Glomerular visceral epithelial cell (primary cell): ENCODE results near the gene SMIM5.

ENCODE experiments used
- DNase-seq: peaks from one replicate; pipeline ENCODE4 v3.0.0-alpha.2; 2016; ENCODE audit errors: extremely low spot score

The SMIM5 gene

DNA sequence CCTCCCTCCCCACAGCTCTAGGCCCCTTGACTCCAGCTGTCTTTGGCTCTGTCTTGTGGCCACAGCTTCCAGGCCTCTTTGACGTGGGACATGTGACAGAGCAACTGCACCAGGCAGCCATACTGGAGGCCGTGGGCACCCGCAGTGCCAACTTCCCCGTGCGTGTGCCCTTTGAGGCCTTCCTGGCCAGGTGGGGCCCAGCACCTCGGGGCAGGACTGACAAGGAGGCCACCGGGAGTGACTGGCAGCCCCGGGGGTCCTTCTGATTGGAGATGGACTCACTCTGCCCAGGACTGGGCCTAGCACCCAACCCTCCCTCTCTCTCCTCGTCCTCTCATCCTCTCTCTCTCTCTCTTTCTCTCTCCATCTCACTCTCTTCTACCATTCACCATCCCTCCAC lies 30.1 kb upstream of the SMIM5 start:
- DNase-seq: no peak

DNA sequence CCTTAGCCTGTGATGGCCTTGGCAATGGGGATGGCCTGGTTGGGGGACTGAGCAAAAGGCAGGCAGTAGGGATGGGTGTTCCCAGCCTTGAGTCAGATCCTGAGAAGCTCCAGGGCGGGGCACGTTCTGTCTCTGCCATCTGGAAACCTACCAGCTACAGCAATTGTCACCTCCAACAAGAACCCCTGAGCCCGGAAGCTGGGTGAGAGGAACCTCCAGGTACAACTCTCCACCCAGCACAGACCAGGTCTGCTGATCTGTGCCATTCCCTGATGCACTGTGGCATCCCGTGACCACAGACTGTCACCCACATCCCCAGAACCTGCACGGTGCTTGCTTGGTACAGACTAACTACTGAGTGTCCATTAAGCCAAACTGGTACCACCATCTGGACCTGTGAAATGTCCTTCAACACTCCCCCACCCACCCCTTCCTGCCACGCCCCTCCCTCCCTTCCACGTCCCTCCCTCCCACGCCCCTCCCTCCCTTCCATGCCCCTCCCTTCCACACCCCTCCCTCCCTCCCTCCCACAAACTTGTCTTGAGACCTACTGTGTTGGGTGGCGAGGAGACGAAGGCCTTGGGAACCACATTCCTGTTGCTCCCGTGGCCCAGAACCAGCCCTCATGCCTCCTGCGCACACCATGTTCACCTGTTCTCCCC lies 29.1 kb upstream of the SMIM5 start:
- no peak for DNase-seq

DNA sequence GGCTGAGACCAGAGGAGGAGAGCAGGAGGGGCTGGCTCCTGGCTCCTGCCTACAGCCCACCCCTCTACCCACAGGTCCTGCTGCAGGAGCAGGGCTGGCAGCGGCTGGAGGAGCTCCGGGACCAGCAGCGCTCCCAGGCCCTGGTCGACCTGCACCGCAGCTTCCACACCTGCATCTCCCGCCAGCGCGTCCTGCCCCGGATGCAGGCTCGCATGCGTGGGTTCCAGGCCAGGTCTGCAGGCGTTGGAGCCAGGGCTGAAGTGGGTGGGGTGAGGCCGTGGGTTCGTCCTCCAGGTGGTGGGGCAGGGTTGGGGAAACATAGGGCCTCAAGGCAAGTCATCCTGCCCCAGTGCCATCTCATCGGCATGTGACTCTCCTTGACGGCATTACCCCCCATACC lies 27.4 kb upstream of the SMIM5 start:
- no peak for DNase-seq

DNA sequence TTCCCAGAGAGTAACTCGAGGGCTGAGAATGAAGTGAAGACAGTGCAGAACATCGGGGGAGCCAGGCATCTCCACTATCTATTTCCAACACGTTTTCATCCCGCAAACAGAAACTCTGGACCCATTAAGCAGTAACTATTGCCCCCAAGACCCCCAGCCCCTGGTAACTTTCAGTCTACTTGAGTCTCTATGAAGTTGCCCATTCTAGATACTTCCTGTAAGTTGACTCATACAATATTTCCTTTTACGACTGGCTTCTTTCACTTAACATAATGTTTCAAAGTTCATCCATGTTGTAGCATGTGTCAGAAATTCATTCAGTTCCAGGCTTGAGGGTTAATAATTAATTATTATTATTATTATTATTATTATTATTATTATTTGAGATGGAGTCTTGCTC lies 26.1 kb upstream of the SMIM5 start:
- no peak for DNase-seq

DNA sequence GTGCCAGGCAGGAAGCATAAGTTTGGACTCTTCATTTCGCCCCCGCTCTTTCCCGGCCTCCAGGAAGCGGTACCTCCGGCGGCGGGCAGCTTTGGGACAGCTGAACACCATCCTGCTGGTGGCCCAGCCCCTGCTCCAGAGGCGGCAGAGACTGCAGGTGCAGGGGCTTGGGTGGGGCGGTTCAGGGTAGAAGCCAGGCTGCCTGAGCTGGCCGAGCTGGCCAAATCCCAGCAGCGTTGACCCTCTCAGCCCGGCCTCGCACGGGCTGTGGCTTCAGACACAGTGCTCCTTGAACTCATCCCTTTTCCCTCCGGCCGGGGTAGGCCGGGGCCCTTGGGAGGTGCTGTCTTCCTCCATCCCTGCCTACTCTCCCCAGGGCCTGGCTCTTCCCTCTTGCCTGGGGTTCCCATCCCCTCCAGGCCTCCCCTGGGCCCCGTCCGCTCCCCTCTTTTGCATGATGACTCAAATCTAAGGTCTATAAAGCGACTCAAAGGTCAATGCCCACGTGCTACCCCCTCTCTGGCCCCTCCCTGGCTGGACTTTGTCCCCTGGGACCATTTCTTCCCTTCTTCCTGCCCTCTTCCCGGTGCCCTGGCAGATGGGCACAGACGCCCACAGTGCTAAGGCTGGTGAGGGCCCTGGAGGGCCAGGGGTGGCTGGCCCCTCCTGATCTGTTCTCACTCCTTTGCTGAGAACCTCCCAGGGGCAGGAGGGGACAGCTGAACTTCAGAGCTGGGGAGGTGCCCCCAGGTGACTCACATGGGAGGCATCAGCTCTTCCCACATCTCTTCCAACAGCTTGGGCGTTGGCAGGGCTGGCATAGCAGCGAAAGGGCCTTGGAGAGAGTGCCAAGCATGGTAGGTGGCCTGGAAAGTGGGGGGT lies 22.9 kb upstream of the SMIM5 start:
- DNase-seq: no peak

DNA sequence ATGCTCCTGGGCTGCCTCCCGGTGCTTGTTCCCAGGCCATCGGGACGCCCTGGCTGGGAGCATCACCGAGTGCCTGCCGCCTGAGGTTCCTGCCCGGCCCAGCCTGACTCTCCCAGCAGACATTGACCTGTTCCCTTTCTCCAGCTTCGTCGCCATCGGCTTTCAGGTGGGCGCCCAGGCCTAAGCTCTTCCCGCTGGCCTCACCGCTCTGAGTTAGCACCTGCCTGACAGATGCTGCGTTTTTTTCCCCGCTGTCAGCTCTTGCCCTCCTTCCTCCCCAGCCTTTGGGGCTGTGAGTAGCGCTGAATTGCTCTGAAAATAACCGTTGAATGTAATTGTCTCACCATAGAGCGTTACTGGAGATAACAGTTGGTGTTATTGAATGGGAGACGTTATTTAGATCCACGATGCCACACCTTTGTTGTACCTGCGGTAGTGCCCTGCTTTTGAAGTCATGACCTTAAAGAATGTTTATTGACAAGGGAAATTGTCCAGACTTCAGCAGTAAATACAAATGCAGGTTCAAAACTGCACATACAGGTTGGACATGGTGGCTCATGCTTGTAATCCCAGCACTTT lies 21.3 kb upstream of the SMIM5 start:
- no peak for DNase-seq

DNA sequence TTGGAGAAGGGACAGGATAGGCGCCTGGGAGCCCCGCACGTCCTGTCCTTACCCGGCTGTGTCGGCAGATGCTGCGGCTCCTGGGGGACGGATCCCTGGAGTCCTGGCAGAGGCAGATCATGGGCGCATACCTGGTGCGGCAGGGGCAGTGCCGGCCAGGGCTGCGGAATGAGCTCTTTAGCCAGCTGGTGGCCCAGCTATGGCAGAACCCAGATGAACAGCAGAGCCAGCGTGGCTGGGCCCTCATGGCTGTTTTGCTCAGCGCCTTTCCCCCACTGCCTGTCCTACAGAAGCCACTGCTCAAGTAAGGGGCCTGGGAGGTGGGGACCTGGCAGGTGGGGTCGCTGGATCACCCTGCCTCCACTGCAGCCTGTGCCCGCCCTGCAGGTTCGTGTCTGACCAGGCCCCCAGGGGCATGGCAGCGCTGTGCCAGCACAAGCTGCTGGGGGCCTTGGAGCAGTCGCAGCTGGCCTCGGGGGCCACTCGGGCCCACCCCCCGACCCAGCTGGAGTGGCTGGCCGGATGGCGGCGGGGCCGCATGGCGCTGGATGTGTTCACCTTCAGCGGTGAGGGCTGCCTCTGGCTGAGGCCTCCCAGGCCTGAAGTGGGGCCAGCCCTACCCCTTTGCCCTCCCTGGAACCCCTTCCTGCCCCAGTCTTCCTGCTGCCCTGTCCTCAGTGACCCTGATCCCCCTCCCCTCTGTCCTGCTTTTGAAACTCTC lies 20.2 kb upstream of the SMIM5 start:
- no peak for DNase-seq

DNA sequence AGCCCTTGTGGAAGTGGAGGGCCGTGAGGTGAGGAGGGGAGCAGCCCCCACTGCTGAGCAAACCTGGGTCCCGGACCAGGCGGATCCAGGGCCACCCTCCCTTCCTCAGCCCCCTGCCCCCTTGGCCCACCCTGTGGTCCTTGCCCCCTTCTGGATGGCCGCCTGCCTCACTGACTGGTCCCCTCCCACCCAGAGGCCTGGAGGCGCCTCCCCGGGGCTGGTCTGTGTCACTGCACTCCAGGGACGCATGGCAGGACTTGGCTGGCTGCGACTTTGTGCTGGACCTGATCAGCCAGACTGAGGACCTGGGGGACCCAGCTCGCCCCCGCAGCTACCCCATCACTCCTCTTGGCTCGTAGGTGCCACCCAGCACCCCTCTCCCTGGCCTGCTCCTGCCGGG lies 19.2 kb upstream of the SMIM5 start:
- no peak for DNase-seq

DNA sequence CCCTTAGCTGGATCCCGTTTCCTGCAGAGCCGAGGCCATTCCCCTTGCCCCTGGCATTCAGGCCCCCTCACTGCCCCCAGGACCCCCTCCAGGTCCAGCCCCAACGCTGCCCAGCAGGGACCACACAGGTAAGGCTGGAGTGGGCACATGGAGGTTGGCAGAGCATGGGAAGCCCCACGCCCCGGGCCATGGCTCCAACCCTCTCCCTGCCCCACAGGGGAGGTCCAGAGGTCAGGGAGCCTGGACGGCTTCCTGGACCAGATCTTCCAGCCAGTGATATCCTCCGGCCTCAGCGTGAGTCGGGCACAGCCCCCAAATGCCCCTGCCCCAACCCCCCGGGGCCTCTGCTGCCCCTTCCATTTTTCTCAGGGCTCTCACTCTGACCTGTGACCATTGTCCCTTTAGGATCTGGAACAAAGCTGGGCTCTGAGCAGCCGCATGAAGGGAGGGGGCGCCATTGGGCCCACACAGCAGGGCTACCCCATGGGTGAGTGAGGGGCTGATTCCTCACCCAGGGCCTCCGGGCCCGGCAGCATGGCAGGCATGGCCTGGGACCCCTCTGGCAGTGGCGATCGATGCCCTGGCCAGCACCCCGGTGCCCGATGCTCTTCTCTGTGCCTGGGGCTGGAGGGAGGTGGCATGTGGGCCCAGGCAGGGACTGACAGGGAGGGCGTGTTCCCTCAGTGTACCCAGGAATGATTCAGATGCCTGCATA lies 18.5 kb upstream of the SMIM5 start:
- DNase-seq: no peak

DNA sequence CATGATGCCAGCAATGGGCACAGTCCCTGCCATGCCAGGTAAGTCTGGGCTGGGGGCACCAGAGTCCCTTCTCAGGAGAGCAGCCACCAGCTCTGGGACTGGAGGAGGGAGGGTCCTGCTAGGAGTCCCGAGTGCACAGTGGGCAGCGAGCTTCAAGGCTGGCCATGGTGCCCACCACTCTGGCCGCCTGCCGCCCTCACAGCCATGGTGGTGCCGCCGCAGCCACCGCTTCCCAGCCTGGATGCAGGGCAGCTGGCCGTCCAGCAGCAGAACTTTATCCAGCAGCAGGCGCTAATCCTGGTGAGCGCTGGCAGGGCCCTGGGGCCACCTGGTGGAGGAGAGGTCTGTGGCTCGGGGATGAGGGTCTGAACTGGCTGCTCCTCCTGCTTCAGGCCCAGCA lies 17.9 kb upstream of the SMIM5 start:
- DNase-seq: no peak

DNA sequence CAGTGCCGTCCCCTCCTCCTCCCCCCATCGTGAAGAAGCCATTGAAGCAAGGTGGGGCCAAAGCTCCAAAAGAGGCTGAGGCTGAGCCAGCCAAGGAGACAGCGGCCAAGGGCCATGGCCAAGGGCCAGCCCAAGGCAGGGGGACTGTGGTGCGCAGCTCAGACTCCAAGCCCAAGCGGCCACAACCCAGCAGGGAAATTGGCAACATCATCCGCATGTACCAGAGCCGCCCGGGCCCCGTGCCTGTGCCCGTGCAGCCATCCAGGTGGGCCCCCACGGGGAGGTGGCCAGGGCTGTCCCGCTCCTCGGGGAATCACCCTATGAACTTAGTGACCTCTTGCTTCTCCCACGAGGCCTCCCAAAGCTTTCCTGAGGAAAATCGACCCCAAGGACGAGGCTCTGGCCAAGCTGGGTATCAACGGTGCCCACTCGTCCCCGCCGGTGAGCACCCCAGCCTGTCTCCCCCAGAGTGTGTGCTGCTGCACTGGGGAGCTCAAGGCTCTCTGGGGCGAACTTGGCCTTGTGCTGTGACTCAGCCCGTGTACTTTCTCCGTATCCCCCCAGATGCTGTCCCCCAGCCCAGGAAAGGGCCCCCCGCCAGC lies 16.6 kb upstream of the SMIM5 start:
- no peak for DNase-seq

DNA sequence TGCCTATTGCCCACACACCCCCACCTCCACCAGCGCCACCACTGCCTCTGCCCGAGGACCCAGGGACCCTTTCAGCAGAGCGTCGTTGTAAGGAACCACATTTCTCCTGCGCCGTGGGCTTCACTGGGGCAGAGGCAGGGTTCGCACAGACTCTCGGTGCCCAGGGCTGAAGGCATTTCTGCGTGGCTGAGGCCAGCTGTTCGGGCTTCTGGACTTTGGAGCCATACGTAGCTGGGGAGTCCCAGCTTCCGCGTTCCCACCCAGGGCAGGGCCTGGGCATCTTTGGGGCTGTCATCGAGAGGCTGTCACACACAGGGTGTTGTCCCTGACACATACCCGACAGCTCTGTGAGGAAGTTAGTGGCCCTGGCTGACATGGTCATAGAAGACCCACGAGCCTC lies 16.0 kb upstream of the SMIM5 start:
- no peak for DNase-seq

DNA sequence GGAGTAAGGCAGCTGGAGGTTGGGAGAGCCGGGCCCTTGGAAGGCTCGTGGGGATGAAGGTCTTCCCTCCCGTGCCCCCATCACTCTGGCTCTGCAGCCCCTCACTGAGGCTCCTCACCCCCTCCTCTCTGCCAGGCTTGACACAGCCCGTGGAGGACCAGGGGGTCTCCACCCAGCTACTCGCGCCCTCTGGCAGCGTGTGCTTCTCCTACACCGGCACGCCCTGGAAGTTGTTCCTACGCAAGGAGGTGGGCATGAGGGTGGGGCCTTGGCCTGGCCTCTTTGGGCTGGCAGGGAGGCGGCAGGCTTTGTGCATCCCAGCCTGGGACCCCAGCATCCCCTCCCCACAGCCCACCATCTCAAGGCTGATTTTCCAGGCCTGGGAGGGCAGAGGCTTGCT lies 15.6 kb upstream of the SMIM5 start:
- no peak for DNase-seq

DNA sequence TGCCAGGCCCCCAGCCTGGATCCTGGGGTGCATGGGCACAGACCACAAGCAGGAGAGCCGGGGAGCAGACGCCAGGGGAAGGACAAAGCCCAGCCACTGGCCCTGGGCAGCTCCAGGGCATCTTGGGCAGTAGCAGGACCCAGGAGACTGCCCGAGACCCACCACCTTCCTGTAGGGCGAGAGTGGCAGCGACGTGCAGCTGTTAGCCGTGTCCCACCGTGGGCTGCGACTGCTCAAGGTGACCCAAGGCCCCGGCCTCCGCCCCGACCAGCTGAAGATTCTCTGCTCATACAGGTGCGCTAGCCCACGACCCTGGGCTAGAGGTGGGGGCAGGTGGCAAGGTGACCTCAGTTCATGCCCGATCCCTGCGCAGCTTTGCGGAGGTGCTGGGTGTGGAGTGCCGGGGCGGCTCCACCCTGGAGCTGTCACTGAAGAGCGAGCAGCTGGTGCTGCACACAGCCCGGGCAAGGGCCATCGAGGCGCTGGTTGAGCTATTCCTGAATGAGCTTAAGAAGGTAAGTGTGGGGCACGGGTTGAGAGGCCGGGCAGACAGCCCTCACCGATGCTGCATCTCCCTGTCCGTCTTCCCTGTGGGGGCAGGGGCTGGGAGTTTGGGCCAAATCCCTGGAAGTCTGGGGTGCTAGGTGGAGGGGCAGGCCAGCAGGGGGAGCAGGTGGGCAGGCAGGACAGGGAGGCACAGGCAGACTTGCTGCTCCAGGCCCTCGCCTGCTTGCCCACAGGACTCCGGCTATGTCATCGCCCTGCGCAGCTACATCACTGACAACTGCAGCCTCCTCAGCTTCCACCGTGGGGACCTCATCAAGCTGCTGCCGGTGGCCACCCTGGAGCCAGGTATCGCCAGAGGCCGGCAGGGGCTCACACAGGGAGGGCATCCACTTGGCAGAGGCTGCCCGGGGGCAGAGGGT lies 13.5 kb upstream of the SMIM5 start:
- DNase-seq: peak; percentile 47

DNA sequence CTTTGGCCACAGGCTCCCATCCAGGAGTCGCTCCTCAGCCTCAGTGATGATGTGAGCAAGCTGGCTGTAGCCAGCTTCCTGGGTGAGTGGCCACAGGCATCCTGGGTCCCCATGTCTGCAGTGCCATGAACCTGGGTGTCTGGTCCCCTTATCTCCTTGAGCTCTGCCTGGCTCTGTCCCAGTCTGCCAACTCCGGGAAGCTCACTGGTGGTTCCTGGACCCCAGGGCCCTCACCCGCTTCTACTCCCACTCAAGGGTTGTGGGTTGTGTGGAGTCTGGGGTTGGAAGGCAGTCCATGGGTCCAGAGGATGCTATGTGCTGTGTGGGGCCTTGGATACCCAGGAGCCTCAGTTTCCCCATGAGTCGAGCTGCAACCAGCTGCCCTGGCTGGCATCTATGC lies 11.7 kb upstream of the SMIM5 start:
- no peak for DNase-seq

DNA sequence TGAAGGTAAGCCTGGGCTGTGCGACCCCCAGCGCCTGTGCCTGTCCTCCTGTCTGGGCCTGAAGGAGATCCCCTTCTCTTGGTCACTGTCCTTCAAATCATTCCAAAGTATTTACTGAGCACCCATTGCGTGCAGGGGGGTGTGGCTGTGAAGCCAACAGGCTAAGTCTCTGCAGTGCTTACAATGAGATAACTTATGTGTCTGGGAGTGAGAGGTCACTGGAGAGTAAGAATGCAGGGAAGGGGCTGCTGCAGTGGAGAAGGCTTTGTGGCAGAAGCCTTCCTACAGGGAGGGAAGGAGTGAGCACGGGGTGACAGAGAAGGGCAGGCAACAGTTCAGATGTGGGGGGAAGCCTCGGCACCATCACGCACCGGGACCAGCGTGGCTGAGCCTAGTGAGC lies 11.2 kb upstream of the SMIM5 start:
- DNase-seq: no peak

DNA sequence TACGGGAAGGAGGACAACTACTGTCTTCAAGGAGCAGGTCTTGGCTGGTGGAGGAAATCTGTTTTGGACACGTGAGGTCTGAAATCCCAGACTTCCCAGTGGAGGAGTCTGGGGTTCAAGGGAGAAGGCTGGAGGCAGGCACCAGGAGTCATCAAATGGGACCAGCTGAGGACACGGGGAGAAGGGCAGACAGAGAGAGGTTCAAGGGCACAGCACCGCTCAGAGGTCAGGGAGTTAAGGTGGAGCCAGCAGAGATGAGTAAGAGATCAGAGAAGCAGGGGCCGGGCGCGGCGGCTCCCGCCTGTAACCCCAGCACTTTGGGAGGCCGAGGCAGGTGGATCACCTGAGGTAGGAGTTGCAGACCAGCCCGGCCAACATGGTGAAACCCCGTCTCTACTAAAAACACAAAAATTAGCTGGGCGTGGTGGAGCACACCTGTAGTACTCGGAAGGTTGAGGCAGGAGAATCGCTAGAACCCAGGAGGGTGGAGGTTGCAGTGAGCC lies 10.4 kb upstream of the SMIM5 start:
- DNase-seq: no peak

DNA sequence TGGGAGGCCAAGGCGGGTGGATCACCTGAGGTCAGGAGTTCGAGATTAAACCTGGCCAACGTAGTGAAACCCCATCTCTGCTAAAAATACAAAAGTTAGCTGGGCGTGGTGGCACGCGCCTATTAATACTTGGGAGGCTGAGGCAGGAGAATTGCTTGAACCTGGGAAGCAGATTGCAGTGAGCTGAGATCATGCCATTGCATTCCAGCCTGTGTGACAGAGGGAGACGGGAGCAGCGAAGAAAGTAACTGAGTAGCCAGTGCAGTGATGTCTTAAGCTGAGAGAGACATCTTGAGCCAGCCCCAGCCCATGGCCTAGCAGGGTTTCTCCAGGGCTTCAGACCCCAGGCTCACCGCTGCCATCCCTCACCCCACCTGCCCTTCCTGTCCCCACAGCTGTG lies 9.8 kb upstream of the SMIM5 start:
- peak; percentile 30 for DNase-seq

DNA sequence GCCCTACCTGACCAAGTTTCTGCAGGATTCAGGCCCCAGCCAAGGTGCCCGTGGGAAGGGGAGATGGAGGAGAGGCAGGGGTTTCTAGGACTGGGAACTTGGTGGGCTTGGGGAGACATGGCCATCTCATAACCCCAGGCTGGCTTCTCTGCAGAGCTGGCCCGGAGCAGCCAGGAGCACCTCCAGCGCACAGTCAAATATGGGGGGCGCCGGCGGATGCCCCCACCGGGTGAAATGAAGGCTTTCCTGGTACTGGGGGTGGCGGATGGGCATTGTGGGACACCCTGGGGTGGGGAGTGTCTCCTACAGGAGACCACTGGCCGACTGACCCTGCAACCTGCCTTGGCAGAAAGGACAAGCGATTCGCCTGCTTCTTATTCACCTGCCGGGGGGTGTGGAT lies 9.2 kb upstream of the SMIM5 start:
- DNase-seq: no peak

DNA sequence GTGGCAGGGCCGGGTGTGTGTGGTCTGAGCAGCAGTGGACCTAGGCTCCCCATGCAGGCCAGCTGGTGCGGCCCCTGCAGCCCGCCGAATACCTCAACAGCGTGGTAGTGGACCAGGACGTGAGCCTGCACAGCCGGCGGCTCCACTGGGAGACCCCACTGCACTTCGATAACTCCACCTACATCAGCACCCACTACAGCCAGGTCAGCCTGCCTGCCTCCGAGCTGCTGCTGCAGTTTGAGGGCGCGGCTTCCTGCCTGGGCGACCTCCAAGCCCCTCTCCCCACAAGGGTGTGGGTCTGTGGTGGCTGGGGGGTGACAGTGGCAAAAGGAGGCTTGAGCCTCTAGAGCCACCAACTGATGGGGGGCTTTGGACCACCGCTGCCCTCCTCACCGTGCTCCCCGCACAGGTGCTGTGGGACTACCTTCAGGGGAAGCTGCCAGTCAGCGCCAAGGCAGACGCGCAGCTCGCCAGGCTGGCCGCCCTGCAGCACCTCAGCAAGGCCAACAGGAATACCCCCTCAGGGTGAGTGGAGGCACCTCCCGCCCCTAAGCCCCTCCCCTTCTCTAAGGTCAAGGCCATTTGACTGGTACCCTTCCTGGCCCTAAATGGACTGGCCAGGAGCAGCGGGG lies 8.4 kb upstream of the SMIM5 start:
- DNase-seq: no peak
